NT2/D1 (cell line): Measurements from ENCODE around the gene KRTAP13-3.

Source experiments
- DNase-seq: peaks from one replicate; pipeline ENCODE4 v3.0.0-alpha.2; 2011; ENCODE audit warnings: low read depth, low spot score
- H3K27me3 ChIP-seq: 2 replicates; pipeline ENCODE4 v1.6.0; 2011; ENCODE audit warnings: mild to moderate bottlenecking; ENCODE audit not compliant: insufficient read length, insufficient read depth
- H3K36me3 ChIP-seq: 2 replicates; pipeline ENCODE4 v1.6.1; 2011; ENCODE audit warnings: mild to moderate bottlenecking, low read length, mixed read lengths; ENCODE audit not compliant: insufficient read depth, insufficient read length
- H3K4me1 ChIP-seq: 2 replicates; pipeline ENCODE4 v1.5.1; 2011; ENCODE audit not compliant: insufficient read depth, insufficient read length
- H3K4me3 ChIP-seq: 2 replicates; pipeline ENCODE4 v1.5.1; 2011; ENCODE audit warnings: low read depth; ENCODE audit not compliant: insufficient read length
- H3K9ac ChIP-seq: 2 replicates; pipeline ENCODE4 v1.6.0; 2011; ENCODE audit warnings: low read depth; ENCODE audit not compliant: insufficient read length
- H3K9me3 ChIP-seq: 2 replicates; pipeline ENCODE4 v1.5.1; 2011; ENCODE audit warnings: mild to moderate bottlenecking, low read length; ENCODE audit not compliant: insufficient read depth
- SUZ12 ChIP-seq: IDR thresholded peaks from 2 replicates; pipeline ENCODE4 v1.6.1; 2011; ENCODE audit not compliant: insufficient read length, insufficient read depth; ENCODE audit errors: extremely low read depth
- YY1 ChIP-seq: IDR thresholded peaks from 2 replicates; pipeline ENCODE4 v1.6.1; 2011; ENCODE audit not compliant: insufficient read length, insufficient read depth
- ZNF274 ChIP-seq: IDR thresholded peaks from 2 replicates; pipeline ENCODE4 v1.6.1; 2011; ENCODE audit warnings: mild to moderate bottlenecking, low read depth, low read length

Gene KRTAP13-3

GRCh38 chr21:30395731-30396130, 30.0 kb downstream of the KRTAP13-3 start, which contains the start of gene KRTAP13-1:
Gene KRTAP13-1 (plus strand): TSS chr21:30396031. CDS start chr21:30396087, 56 bp downstream.
- peaks cover 3% of the 10 kb centered on the region; the same call in 1 of the 2 replicates for H3K9me3 ChIP-seq
- no peaks in the 10 kb centered on the region for H3K36me3 ChIP-seq
- H3K27me3 ChIP-seq = no peaks in the 10 kb centered on the region
- H3K4me3 ChIP-seq = no peak within 1 kb of the TSS
- H3K9ac ChIP-seq = no peak within 1 kb of the TSS
- H3K4me1 ChIP-seq = no peaks in the 10 kb centered on the region
- no peak for DNase-seq
- TF ChIP-seq ZNF274 (no peak), YY1 (no peak), SUZ12 (no peak)

GRCh38 chr21:30391492-30392025, 34.2 kb downstream of the KRTAP13-3 start:
- Histone ChIP-seq H3K27me3 (no peaks in the 10 kb centered on the region), H3K9me3 (peaks cover 6% of the 10 kb centered on the region; the same call in 1 of the 2 replicates), H3K4me3 (no peak overlapping the region), H3K36me3 (no peaks in the 10 kb centered on the region), H3K4me1 (no peaks in the 10 kb centered on the region), H3K9ac (no peak overlapping the region)
- no peak for DNase-seq
- TF ChIP-seq YY1 (no peak), SUZ12 (no peak), ZNF274 (no peak)

GRCh38 chr21:30382201-30382600, 43.5 kb downstream of the KRTAP13-3 start:
- Histone ChIP-seq H3K36me3 (no peaks in the 10 kb centered on the region), H3K4me1 (peaks cover 3% of the 10 kb centered on the region), H3K27me3 (no peaks in the 10 kb centered on the region), H3K9me3 (peaks cover 16% of the 10 kb centered on the region; the same call in 1 of the 2 replicates), H3K9ac (no peak overlapping the region), H3K4me3 (no peak overlapping the region)
- TF ChIP-seq YY1 (no peak), SUZ12 (no peak), ZNF274 (no peak)
- DNase-seq = no peak
